Measurements from ENCODE around the gene ANKRD52.

DNA sequence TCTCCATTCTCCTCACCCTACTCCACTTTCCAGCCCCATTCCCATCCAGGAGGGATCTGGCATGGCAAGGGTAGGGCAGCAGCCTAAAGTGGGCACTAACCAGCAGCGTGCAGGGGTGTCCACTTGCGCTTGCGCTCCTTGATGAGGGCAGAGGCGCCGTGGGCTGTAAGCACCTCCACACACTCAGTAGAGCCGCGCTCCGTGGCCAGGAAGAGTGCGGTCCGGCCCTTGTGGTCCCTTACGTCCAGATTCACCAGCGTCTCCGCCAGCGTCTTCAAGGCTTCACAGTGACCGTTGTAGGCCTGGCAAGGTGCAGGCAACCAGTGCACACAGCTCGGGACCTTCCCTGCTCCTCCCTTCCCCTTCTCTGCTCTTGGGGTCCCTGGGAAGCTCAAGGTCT, 10.3 kb downstream of the ANKRD52 start:
- TF ChIP-seq EP300 (IDR thresholded peaks at IDR 0.05) (no peak), POLR2A (IDR thresholded peaks at IDR 0.05) (no peak)

All from suprapubic skin (tissue), 2 donors.